ENCODE results near the gene TLR7. TPM values are rescaled to one million over a fixed set of nuclear protein-coding genes. Genes with fewer than 3 reads are reported as not detected.

Gene TLR7
- 19.1 TPM for polyA plus RNA-seq (2012; ENCODE audit: missing spikeins)

DNA sequence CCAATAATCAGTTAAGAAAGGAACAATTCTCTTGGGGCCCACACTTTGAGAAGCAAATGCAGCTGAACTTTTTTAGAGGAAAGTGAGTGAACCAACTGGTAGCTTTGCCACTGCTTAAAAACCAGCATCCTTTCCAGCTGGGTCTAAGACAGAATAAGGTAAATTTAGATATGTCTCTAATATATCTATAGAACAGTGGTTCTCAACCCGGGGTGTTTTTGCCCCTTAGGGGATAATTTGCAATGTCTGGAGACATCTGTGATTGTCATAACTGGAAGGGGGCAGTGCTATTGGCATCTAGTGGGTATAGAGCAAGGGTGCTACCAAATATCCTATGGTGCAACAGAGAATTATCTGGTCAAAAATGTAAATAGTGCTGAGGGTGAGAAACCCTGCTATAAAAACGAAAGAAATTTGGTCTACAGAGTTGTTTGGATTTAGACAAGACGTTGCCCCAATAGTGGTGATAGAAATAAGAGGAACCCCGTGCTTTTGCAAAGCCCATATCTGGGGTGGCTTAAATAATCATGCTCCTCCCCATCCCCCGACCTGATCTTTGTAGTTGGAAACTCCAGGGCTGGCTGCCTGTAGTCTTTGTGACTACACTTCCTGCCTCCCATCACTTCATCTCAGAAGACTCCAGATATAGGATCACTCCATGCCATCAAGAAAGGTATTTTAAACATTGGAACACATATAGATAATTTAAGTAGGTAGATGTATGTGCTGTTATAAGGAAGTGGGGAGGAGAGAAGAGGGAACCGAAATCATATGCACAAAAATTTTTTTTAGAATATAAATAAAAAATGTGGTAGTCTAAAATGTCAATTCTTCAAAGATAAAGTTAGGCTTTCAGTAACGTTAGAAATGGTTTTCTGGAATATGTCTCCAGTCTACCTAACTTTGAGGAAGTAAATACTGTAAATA, at the start of gene TLR7:
Gene TLR7 (plus strand): TSS at position 622 of the 927 bp plus-strand sequence. CDS start 507 bp downstream, outside the sequence.
- DNase-seq (ENCODE audit: insufficient read length) (no peak), FAIRE-seq (no peak)
- peak; percentile 27; the same call in 1 of the 2 replicates for TF ChIP-seq POLR2A (IDR thresholded peaks at IDR 0.05; ENCODE audit: low read depth, low read length)
- no peak for TF ChIP-seq POLR2AphosphoS5 (IDR thresholded peaks at IDR 0.05; ENCODE audit: low read depth, low read length)
- no peak for TF ChIP-seq TAF1 (IDR thresholded peaks at IDR 0.05; ENCODE audit: borderline replicate concordance, low read depth, low read length)

DNA sequence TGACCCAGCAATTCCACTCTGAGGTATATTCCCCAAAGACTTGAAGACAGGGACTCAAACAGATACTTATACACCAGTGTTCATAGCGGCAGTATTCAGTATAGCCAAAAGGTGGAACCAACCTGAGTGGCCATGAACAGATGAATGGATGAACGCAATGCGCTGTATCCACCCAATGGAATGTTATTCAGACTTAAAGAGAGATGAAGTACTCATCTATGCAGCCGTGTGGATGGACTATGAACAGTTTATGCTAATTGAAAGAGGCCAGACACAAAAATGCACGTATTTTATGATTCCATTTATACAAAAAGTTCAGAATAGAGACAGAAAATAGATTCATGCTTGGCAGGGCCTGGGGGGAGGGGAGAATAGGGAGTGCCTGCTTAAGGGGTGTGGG, 49.3 kb upstream of the TLR7 start:
- no peak for TF ChIP-seq POLR2A (IDR thresholded peaks at IDR 0.05; ENCODE audit: low read depth, low read length)
- no peak for TF ChIP-seq POLR2AphosphoS5 (IDR thresholded peaks at IDR 0.05; ENCODE audit: low read depth, low read length)
- no peak for FAIRE-seq
- no peak for DNase-seq (ENCODE audit: insufficient read length)

DNA sequence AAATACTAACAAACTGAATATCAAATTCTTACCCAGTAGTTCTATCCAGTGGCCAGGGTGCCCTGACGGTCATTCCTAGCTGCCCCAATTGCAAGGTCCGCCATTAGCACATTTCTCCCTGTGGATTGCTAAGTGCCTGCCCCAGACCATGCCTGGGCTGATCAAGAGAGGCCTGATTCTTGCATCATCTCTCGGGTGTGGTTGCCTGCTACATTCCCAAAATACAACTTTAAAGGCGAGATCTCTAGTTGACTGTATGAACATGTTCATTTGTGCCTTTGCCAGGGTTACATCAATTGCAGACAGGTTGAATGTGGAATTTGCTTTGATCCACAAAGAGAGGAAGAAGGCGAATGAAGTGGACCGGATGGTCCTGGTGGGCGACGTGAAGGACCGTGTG, 47.6 kb upstream of the TLR7 start:
- FAIRE-seq (peak; percentile 46), DNase-seq (ENCODE audit: insufficient read length) (no peak)
- TF ChIP-seq POLR2AphosphoS5 (IDR thresholded peaks at IDR 0.05; ENCODE audit: low read depth, low read length) (no peak), POLR2A (IDR thresholded peaks at IDR 0.05; ENCODE audit: low read depth, low read length) (no peak), TAF1 (IDR thresholded peaks at IDR 0.05; ENCODE audit: borderline replicate concordance, low read depth, low read length) (no peak)

DNA sequence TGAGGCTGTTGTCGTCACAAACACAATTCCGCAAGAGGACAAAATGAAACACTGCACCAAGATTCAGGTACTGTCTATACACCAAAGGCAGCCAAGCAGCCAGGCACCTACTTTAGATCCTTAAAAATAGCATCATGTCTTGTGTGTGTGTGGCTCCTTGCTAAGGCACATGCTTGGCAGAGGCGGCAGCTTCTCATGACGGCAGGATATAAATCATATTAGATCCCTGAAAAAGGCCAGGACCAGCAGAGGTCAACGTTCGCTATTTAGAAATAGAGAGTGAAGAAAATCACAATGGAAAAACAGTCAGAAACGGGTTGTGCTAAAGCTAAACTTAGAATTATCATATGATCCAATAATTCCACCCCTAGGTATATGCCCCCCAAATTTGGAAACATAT, 46.1 kb upstream of the TLR7 start:
- DNase-seq (ENCODE audit: insufficient read length) (no peak), FAIRE-seq (no peak)
- TF ChIP-seq POLR2A (IDR thresholded peaks at IDR 0.05; ENCODE audit: low read depth, low read length) = no peak
- no peak for TF ChIP-seq TAF1 (IDR thresholded peaks at IDR 0.05; ENCODE audit: borderline replicate concordance, low read depth, low read length)
- no peak for TF ChIP-seq POLR2AphosphoS5 (IDR thresholded peaks at IDR 0.05; ENCODE audit: low read depth, low read length)

DNA sequence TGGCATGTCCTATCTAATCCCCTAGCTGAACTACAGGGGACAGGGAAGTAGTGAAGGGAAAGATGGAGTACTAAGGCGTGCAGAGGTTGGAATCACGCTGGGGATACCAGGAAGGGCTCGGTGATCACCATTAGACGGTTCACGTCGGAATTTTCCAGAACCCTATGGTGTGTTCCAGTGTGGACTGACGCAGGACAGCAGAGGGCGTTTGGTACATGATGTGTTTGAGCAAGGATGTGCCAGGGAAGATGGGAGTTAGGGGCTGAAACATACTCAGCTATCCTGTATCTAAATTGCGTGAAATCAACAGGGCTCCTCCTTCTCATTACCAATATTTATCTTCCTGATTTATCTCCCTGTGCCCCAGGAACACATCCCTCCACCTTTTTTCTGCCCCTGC, 41.9 kb upstream of the TLR7 start:
- DNase-seq (ENCODE audit: insufficient read length) = no peak
- TF ChIP-seq POLR2AphosphoS5 (IDR thresholded peaks at IDR 0.05; ENCODE audit: low read depth, low read length) = no peak
- no peak for TF ChIP-seq TAF1 (IDR thresholded peaks at IDR 0.05; ENCODE audit: borderline replicate concordance, low read depth, low read length)
- no peak for TF ChIP-seq POLR2A (IDR thresholded peaks at IDR 0.05; ENCODE audit: low read depth, low read length)
- no peak for FAIRE-seq

GRCh38 chrX:12825801-12826200, 41.1 kb upstream of the TLR7 start:
- DNase-seq (ENCODE audit: insufficient read length) = no peak
- TF ChIP-seq POLR2AphosphoS5 (IDR thresholded peaks at IDR 0.05; ENCODE audit: low read depth, low read length) = no peak
- TF ChIP-seq TAF1 (IDR thresholded peaks at IDR 0.05; ENCODE audit: borderline replicate concordance, low read depth, low read length) = no peak
- TF ChIP-seq POLR2A (IDR thresholded peaks at IDR 0.05; ENCODE audit: low read depth, low read length) = no peak
- FAIRE-seq = peak; percentile 38

GRCh38 chrX:12843061-12843667, 23.7 kb upstream of the TLR7 start:
- peak; percentile 95 for FAIRE-seq
- DNase-seq (ENCODE audit: insufficient read length) = no peak
- TF ChIP-seq TAF1 (IDR thresholded peaks at IDR 0.05; ENCODE audit: borderline replicate concordance, low read depth, low read length) = no peak
- TF ChIP-seq POLR2A (IDR thresholded peaks at IDR 0.05; ENCODE audit: low read depth, low read length) = no peak
- no peak for TF ChIP-seq POLR2AphosphoS5 (IDR thresholded peaks at IDR 0.05; ENCODE audit: low read depth, low read length)

- no peak for DNase-seq (ENCODE audit: insufficient read length)
- no peak for FAIRE-seq
- no peak; the same call in 1 of the 2 replicates for TF ChIP-seq POLR2A (IDR thresholded peaks at IDR 0.05; ENCODE audit: low read depth, low read length)
- TF ChIP-seq POLR2AphosphoS5 (IDR thresholded peaks at IDR 0.05; ENCODE audit: low read depth, low read length) = no peak; the same call in 1 of the 2 replicates
- TF ChIP-seq TAF1 (IDR thresholded peaks at IDR 0.05; ENCODE audit: borderline replicate concordance, low read depth, low read length) = no peak
Observed at GRCh38 chrX:12843668-12844279, 23.1 kb upstream of the TLR7 start.

DNA sequence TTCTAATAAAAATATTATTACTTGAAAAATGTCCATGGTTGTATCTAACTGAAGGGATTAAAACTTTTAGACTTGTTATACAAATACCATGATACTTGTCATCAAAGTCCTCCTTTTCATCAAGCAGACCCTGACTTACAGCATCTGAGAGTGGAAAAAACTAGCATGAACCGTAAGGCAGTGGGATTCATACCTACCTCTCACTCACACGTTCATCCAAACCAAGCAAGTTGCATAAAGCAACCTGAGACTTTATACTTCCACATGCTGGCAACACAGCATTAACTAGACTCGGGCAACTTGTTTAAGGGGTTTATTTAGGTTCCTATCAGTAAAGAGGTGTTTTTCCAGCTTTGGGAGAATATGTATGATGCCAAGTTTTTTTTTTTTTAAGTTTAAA, 22.6 kb upstream of the TLR7 start:
- TF ChIP-seq POLR2A (IDR thresholded peaks at IDR 0.05; ENCODE audit: low read depth, low read length) (no peak), TAF1 (IDR thresholded peaks at IDR 0.05; ENCODE audit: borderline replicate concordance, low read depth, low read length) (no peak), POLR2AphosphoS5 (IDR thresholded peaks at IDR 0.05; ENCODE audit: low read depth, low read length) (0 out of 2 replicates have a peak, but pooled peaks have one; percentile 26)
- no peak for FAIRE-seq
- DNase-seq (ENCODE audit: insufficient read length) = no peak

GRCh38 chrX:12865359-12865758, 1.5 kb upstream of the TLR7 start:
- FAIRE-seq (peak; percentile 87), DNase-seq (ENCODE audit: insufficient read length) (no peak)
- TF ChIP-seq POLR2A (IDR thresholded peaks at IDR 0.05; ENCODE audit: low read depth, low read length) = no peak
- no peak for TF ChIP-seq TAF1 (IDR thresholded peaks at IDR 0.05; ENCODE audit: borderline replicate concordance, low read depth, low read length)
- no peak for TF ChIP-seq POLR2AphosphoS5 (IDR thresholded peaks at IDR 0.05; ENCODE audit: low read depth, low read length)

GRCh38 chrX:12867685-12868084, 813 bp downstream of the TLR7 start:
- FAIRE-seq (no peak), DNase-seq (ENCODE audit: insufficient read length) (no peak)
- TF ChIP-seq POLR2A (IDR thresholded peaks at IDR 0.05; ENCODE audit: low read depth, low read length) (no peak; the same call in 1 of the 2 replicates), TAF1 (IDR thresholded peaks at IDR 0.05; ENCODE audit: borderline replicate concordance, low read depth, low read length) (no peak), POLR2AphosphoS5 (IDR thresholded peaks at IDR 0.05; ENCODE audit: low read depth, low read length) (no peak)
